Measurements from ENCODE around the gene SHB.

The SHB gene

DNA sequence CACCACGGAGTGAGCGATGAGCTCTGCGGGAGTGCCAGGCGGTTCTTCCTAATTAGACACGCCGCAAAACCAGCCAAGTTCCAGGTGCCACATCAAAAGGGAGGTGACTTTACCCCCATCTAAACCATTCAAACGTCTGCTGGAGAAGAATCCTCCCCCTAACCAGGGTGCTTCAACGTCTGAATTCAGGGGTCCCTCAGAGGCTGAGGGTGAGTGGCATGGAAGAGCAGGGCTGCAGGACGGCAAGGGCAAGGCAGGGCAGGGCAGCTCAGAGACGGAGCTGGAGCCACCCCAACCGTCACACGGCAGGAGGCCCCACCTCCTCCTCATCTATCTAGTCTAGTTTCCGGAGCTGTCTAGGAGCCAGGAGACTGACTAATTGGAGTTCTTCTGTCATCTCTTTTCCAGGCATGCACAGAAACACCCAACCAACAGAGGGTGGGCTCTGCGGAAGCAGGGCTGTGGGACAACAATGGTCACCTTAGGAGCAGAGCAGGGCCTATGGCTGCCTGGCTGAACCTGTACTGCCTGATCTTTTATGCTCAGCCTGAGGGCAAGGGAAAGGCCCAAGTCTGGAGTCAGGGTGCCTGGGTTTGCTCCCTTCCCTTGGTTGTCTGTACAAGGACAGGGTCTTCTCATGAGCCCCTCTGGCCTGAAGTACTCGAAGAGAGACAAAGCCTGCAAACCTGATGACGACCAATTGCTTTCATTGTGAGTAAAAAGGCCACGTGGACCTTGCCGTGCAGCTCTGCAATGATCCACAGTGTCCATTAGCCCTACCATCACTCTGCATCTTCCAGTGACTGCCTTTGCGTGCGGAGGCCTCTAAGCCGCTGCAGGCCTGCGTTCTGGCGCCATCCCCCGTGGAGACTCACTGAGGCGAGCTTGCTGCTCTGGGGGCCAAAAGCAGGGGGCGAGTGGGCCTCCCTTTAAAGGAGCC, 84.1 kb downstream of the SHB start:
- DNase-seq, result no peak

DNA sequence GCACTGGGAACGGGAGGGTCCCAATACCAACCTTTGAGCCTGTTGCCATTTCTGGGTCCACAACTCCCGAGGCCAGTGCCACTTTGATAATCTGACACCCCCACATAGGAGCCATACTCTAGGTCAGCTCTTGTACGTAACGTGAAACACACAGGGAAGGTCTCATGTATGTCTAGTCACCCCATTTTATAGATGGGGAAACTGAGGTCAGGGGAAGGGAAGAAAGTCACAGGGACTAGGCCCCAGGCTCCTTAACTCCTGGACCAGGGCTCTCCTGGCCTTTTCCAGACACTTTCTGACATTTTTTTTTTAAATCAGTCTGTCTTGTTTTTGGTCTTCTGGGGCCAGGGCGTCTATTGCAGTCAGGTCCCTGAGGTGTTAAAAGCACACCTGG, 84.8 kb downstream of the SHB start:
- DNase-seq, result no peak

DNA sequence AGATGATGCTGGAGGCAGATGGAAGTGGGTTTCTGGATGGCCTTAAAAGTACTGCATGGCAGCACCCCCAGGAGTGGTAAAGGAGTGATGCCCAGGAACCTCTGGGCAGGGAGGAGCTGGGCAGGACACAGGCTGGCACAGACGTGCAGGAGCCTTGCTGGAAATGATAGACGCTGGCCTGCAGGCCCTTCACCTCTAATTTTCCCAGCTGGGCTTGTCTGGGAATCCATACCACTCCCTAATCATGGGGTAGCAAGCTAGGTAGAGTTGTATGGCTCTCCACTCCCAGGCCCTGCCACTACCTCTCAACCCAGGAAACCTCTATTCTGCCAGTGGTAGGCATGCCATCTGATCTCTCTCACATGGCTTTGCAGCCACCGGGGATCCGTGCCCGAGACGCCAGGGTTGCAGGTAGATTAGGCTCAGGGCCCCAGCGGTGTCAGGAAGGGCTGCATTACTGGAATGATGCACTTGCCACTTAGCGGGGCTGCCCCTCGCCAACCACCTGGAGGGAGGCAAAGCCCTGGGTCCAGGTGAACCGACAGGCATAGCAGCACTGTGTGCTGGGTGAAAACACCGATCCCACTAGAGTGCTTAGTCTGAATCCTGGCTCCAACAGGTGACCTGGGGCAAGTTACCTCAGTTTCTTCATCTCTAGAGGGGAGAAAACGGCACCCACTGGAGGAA, 85.5 kb downstream of the SHB start:
- no peak for DNase-seq

DNA sequence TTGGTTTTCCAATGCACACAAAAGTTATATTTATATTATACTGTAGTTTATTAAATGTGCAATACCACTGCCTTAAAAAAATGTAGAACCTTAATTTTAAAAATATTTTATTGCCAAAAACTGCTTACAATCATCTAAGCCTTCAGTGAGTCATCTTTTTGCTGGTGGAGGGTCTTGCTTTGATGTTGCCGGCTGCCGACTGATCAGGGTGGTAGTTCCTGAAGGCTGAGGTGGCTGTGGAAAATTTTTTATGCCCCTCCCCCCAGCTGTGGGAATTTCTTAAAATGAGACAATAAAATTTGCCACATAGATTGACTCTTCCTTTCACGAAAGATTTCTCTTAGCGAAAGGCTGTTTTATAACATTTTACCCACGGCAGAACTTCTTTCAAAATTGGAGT, 89.2 kb downstream of the SHB start:
- DNase-seq, result no peak

DNA sequence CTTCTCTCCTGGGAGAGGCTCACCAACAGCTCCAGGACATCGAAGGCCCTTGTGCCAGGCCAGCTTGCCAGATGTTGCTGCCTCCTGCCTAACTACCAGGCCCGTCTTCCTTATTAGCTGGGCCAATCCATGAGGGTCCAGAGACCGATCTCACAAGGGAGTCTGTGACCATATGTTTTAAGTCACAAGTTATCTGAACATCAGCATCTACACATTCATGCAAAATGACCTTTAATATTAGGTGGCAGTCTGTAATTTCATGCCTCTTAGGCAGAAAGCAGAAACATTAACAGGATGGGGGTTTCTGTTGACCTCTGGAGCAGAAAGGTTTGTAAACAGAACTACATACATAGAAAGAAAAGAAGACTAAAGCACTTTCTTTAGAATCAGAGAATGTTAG, 90.0 kb downstream of the SHB start:
- no peak for DNase-seq

DNA sequence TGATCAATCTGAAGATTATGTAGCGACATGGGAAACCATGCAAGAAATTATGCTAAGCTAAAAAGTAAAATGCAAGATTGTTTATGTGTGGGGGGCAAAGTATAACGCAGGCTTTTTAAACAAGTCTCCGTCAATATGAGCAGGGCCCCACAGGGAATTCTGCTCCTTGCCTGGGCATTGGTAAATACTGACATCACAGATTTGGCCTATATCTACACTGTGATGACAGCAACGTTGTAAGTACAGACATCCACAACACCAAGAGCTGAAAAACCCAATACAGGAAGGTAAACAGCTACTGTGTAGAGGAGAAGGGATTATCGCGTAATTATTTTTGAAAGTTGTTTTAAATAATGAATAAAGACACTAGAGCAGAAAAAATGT, 90.6 kb downstream of the SHB start:
- no peak for DNase-seq

DNA sequence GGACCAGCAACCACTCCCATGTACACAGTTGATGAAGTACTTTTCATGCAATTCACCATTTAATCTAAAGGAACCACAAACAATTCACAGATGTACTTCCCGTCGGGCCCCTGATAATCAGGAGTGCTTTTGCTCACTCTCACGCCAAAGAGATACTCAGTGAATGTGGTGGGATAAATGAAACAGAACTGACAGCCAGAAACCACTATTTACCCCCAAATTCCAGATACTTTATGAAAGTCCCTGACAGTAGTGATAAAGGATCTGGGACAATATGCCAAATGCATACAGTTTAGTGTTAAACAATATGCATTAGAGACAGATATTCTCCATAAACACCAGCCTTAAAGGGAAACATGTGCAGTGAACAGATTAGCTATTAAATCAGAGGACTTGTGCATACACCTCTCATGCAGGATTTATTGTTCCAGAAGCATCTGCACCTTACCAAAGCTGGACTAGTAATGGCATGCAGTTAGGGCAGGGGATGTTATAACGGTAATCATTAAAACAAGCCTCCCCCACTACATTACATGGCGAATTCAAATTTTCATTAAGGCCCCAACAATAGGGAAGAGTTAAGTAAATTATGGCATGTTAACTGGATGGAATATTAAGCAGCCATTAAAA, 91.1 kb downstream of the SHB start:
- no peak for DNase-seq

DNA sequence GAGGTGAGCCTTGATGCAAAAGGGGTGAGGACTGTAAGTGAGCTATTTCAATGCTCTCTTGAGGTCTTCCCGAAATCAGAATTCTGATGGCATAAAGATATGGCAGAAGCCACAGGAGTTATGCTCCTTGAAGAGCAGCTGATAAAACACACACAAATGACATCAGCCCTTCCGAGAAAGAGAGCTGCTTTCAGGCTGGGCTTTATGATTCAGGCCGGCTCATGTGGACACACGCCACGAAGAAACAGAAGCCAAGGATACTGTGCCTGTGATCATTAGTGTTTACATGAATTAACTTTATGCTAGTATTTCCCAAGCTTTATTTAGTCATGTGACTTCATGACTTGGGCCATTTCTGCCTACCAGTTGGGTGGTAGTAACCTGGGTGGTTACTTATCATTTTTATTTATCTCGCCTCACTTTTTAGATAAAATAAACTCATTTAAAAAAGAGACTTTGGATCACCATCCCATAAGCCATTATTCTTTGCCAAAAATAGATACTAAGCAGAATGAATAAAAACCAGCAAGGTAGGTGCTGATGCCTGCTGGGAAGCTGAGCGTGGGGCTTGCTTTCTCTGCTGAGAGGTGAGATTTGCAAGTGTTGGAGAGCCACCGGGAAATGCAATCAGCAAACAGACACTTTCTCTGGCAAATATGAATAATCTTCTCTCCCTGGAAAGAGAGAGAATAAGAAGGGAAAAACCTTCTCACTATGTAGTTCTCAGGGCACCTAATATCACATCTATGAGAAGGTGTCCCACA, 92.1 kb downstream of the SHB start:
- no peak for DNase-seq

DNA sequence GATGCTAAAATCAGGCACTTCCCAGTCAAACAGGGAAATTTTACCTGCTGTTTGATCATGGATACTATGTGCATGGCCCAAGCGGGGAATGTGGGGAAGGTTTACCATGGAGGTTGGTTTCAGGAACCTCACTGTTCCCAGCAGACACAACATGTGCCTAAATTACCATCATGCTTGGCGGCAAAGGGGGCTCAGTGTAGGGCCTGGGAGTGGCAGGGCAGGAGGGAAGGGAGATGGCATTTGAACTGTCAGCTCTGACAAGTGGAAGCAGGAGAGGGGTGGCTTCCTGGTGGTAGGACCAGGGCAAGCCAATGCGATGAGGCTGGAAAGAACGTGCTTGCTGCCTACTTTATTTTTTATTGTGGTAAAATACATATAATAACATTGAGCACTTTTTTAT, 93.4 kb downstream of the SHB start:
- DNase-seq, result no peak

DNA sequence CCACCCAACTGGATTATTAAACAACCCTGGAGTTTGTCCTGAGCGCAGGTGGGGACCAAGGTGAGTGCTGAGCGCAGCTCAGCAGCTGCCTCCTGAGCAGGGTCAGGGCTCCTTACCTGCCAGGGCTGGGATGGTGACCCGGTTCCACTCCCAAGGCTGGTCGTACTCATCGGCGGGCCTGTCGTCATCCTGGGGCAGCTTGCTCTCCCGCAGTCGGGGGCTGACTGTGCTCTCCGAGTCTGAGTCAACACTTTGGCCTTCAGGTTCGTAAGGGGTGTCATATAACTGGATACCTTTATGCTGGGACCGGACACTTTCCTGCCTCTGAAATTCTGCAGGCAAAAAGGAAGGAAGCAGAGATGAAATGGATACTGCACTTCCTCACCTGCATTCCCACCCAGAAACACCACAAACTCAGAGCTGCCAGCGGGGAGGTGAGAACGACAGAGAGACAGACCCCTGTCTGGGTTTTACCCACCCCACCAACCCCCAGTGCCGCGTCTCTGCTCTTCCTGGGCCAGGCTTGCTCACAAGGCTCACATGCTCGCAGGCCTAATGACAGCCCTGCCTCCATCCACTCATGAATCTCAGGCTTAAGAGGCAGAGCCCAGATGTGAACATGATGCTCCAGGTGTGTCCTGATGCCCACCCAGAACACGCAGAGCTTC, 94.4 kb downstream of the SHB start:
- no peak for DNase-seq

DNA sequence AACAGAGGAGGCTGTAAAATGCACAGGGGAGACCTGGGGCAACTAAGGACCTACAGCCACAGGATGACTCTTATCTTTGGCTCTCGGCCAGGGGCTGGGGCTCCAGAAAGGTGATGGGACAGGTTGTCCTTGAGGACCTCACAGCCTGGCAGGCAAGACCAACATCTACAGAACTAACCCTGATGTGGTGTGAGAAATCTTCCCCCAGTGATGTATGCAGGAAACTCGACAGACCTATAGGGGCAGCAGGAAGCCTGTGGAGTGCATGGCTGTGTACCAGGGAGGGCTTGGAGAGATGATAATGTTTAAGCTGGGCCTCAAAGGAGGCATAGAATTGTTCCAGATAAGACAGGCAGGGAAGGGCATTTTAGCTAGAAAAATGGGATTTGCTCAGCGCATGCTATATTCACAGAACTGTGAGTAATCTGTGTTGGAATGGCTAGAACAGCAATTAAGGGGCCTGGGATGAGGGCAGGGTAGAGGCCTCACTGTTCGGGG, 96.6 kb downstream of the SHB start:
- no peak for DNase-seq

DNA sequence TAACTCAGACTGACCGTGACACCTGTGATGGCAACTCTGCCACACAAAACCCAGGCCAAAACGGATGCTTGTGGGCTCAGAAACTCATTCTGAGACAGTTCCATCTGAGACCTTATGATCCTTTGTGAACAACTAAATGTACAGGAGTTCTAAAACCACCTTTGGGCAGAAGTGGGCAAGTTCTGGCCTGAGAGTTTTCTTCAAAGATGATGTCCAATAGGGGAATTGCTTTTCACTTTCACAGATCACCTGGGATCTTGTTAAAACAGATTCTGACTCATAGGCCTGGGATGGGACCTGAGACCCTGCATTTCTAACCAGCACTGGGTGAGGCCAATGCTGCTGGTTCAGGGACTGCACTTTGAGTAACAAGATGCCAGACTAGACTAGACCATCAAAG, 97.3 kb downstream of the SHB start:
- DNase-seq, result no peak

DNA sequence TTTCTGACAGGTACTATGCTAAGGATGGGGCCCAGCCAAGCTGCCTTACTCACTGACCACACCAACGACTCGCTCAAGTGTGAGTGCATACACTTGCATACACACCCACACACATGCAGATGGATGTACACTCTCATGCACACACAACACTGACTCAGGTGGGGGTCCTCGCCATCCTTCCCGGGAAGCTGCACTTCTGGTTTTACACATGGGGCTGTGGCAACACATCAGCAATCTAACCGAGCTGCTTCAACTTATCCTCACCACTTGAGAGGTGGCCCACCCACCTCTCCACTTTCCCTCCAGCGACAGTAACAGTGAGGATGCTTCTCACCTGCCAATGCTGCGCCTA, 97.9 kb downstream of the SHB start:
- DNase-seq, result no peak

DNA sequence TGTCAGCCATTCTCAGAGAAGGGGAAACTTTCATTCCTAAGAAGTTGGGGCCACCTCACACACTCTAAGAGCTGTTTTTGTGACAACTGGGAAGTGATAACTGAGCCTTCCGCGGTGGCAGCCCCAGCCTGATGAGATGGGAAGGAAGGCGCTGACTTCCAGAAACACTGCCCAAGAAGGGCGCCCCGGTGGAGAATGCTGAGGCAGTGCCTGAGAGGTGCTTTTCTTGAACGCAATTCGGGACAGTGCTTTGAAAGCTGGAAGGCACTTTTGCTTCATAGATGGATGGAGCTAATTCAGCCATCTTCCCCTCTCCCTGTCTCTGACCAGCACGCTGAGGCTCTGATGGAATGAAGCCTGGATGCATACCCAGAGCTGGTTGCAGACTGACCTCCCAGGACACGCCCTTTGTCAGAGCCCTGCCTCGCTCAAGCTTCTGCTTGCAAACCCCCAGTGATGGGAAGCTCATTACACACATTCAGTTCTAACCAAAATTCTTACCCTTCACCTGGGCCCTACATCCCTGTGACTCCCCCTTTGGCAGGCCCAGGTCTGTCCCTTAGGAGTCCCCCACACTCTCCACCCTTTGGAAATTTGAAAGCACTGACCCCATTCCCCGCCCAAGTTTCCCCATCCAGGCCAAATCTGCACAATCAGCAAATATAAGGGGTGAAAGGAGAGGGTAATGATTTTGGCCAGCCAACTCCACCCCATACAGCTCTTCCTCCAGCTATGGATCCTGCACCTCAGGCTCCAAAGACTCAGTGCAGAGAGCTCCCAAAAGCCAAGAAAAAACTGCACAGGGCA, 98.5 kb downstream of the SHB start:
- DNase-seq, result no peak

DNA sequence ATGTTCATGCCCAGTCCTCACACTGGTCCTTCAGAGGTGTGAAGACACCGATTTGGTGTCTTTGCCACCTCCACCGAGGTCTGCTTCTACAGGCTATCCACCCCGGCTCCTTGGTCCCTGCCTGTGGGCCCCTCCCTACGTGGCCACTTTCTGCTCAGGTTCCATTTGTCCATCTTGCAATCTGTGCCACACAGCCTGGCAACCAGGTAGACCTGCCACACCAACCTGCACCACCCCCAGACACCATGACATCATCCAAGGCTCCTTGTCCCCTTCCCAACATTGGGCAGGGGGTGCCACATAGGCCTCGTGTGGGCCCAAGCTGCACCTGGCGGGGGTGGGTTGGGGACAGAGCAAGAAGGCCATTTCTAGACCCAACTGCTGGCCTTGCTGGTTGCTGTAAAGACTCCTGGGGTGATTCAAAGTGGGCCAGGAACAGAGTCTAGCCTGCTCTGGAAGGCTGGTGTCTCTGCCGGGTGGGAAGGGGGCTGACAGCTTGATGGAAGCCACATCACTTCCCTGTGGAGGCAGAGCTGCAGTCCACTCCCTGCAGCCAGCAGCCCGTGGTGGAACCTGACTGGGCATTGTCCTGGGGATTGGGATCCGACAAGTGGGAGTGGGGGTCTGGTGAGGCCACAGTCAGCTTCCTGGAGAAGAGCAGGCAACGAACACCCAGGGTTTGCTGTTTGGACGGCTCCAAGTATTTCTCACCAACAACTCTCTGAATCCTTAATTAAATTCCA, 99.3 kb downstream of the SHB start:
- no peak for DNase-seq

DNA sequence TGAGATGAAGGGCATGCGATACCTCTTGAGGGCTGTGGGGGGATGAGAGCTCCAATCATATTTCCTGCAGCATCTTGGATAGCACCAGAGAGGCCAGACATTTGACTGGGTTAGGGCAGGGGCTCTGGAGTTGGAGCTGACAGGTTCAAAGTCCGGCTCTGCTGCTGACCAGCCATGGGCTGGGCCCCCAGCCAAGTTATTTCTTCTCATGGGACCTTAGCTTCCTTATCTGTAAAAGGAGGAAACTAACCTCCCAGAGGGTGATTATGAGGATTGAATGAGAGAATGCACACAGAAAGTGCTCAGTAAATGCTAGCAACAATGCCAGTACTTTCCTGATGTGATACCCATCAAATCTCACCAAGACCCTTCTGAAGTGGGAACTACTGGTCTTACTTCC, 99.9 kb downstream of the SHB start:
- DNase-seq, result no peak

DNA sequence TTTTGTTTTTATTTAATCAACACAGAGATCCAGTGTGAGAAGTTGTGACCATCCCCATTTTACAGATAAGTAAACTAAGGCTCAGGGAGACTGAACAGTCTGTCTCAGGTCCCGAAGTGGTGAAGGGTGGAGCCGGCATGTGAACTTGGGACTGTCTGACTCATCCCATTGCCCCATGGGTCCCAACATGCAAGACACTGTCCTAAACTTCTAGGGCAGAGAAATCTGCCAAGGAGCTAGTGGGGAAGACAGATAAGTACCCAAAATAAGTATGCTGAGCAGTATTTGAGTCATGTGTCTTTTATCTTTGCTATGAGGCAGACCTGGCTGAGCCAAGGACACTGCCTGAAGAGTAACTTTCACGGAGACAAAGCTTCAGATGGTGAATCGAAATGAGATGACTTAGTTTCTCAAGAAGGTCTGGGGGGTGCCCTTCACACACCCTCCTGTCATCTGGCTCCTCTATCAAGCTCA, 100.8 kb downstream of the SHB start:
- no peak for DNase-seq

DNA sequence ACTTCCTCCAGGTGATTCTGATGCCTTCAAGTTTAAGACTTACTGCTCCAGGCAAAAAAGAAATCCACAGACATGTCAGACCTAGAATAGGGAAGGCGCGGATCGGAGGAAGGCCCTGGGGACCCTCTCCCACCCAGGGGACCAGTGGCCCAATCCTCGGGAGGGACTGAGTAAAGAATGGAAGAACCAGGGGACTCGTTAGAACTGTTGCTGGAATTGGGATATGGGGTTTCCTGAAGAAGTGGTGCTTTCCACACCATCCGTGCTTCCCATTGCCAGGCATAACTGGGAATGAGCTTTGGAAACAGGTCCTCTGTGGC, 101.3 kb downstream of the SHB start:
- DNase-seq, result no peak

DNA sequence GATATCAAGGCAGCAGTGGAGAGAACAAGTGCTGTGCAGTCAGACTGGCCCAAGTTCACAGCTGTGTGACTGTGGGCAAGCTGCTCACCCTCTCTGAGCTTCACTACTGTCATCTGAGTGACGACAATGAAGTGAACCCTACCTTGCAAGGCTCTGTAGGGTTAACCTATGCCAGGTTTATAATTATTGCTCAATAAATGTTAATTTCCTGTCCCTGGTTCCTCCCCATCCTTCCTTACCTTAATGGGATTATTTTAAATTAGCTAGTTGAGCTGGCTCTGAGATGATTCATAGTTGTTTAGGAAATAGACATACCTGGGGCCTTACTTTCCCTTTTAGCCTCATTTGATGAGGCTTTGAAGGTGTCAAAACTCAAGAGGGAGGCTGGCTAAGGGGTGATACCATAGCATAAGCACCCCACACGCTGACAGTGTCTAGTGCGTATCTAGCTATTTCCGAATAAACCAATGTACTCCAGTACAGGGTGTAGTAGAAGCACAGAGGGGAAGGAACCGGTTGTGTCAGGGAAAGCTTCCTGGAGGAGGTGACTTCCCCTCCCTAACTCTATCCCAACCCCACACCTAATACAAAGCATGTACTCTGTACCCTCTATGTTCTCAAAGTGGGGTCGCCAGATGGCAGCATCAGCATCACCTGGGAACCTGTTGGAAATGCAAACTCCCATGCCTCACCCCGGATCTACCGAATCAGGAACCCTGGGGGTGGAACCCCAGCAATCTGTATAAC, 101.8 kb downstream of the SHB start:
- no peak for DNase-seq

DNA sequence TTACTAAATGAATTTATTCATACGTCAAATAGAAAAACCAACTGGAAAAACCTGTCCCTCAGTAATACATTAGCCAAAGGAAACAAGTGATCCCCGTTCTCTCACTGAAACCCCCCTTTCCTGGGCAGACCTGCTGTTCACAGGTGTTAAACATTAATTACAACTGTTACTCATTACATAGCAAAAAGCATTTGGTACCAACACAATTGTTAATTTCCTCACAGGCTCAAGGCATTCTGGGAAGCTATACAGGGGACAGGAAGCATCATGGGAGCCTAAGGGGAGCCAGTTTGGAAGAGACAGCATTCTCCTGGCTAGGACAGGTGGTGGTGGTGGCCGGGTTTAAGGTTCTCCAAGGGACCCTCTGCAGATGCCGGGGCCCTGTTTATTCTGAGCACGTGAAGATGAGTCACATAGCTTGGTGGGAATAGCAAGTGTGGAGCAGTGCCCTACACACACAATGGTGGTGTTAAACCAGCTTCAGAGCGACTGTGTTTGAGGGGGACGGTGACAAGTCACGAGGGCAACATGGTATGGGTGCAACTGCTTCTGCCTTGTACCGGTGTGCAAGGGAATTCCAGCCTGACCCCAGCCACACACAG, 102.5 kb downstream of the SHB start:
- DNase-seq, result no peak

Data from activated CD4-positive, CD25-positive, alpha-beta regulatory T cell treated with anti-CD3 and anti-CD28 coated beads, Interleukin-2, amount 50 U/mL, for 72 hours (primary cell).